HepG2 (cell line): Measurements from ENCODE around the gene NOX3. TPM values are rescaled to one million over a fixed set of nuclear protein-coding genes. Genes with fewer than 3 reads are reported as not detected.

Experiments
- BRCA1 ChIP-seq: sonication (generic); formaldehyde crosslinking; IDR thresholded peaks from 2 replicates; pipeline ENCODE4 v1.4.0; 2020; ENCODE audit warnings: missing genetic modification reagents
- ONECUT2 ChIP-seq: sonication (generic); formaldehyde crosslinking; IDR thresholded peaks from 2 replicates; pipeline ENCODE4 v1.4.0; 2020; ENCODE audit warnings: missing genetic modification reagents
- PHF20 ChIP-seq: sonication (generic); formaldehyde crosslinking; IDR thresholded peaks from 2 replicates; pipeline ENCODE4 v1.5.0; 2020; ENCODE audit warnings: mild to moderate bottlenecking, missing genetic modification reagents
- PITX1 ChIP-seq: sonication (generic); formaldehyde crosslinking; IDR thresholded peaks from 2 replicates; pipeline ENCODE4 v1.5.1; 2020; ENCODE audit warnings: mild to moderate bottlenecking, missing genetic modification reagents
- SP5 ChIP-seq: IDR thresholded peaks from 2 replicates; pipeline ENCODE4 v1.6.1; 2016; ENCODE audit warnings: low read depth, borderline replicate concordance
- STAG1 ChIP-seq: sonication (generic); formaldehyde crosslinking; IDR thresholded peaks from 2 replicates; pipeline ENCODE4 v1.4.0; 2020; ENCODE audit warnings: missing genetic modification reagents
- TMF1 ChIP-seq: sonication (generic); formaldehyde crosslinking; IDR thresholded peaks from 2 replicates; pipeline ENCODE4 v1.8.1; 2022; ENCODE audit warnings: low read depth, missing genetic modification reagents
- XBP1 ChIP-seq: sonication (generic); formaldehyde crosslinking; IDR thresholded peaks from 2 replicates; pipeline ENCODE4 v1.5.0; 2020; ENCODE audit warnings: missing genetic modification reagents
- ZNF251 ChIP-seq: sonication (generic); formaldehyde crosslinking; IDR thresholded peaks from 2 replicates; pipeline ENCODE4 v1.9.0; 2021; ENCODE audit warnings: mild to moderate bottlenecking, missing genetic modification reagents
- ZNF687 ChIP-seq: sonication (generic); formaldehyde crosslinking; IDR thresholded peaks from 2 replicates; pipeline ENCODE4 v1.5.1; 2020; ENCODE audit warnings: mild to moderate bottlenecking, missing genetic modification reagents, moderate library complexity
- polyA plus RNA-seq, 8 experiments: library from polyadenylated mRNA; depleted of rRNA in 3 of 8; stranded (reverse) in 7 of 8; unstranded in 1 of 8; fragments of >200 nt; fragmentation: Illumina TruSeq in 4 of 8; extraction: Trizol in 4 of 8; gene quantifications; 2 replicates each; pipeline versions ENCODE4 v1.2.1 to v1.2.3, GENCODE V29; 2011 to 2016; ENCODE audit warnings: low read depth in 4 of 8, missing spikeins in 1 of 8, mixed read lengths in 1 of 8; ENCODE audit not compliant: insufficient read depth in 1 of 8
- total RNA-seq, 5 experiments: library from RNA; depleted of rRNA; stranded (reverse); fragments of >200 nt; fragmentation: Illumina TruSeq; extraction: Trizol; gene quantifications; 2 replicates each; pipeline ENCODE4 v1.2.3, GENCODE V29; 2016; ENCODE audit warnings: low read depth in 1 of 5
- TF ChIP-seq, protein P1 (sequence below), 2 experiments: sonication (generic) in 1 of 2; formaldehyde crosslinking in 1 of 2; IDR thresholded peaks; 2 replicates each; pipeline versions ENCODE4 v1.4.0 to v1.6.1; 2016 to 2020; ENCODE audit warnings: borderline replicate concordance in 1 of 2, low read depth in 1 of 2, mild to moderate bottlenecking in 1 of 2, missing genetic modification reagents in 1 of 2

NOX3 gene
- total and polyA plus RNA-seq, 2 of the 13 experiments (the other 11 are each of a cell fraction or from before 2014, with no cell fraction given) = 0.09 to 0.18 TPM

GRCh38 chr6:155395339-155395738, 60.3 kb downstream of the NOX3 start (continued):
- no peak for TF ChIP-seq ZNF687 (CRISPR knock-in tag)
- peak; percentile 59; the same call in 1 of the 2 replicates for TF ChIP-seq ONECUT2
- TF ChIP-seq PHF20 (CRISPR knock-in tag) = no peak
- TF ChIP-seq XBP1 (CRISPR knock-in tag) = no peak
- no peak for TF ChIP-seq BRCA1 (CRISPR knock-in tag)
- TF ChIP-seq PITX1 = no peak
- no peak for TF ChIP-seq STAG1 (CRISPR knock-in tag)
- TF ChIP-seq SP5 (CRISPR knock-in tag) = no peak
- no peak for TF ChIP-seq TMF1
- no peak for TF ChIP-seq ZNF251 (CRISPR knock-in tag)
- TF ChIP-seq, protein P1, sequence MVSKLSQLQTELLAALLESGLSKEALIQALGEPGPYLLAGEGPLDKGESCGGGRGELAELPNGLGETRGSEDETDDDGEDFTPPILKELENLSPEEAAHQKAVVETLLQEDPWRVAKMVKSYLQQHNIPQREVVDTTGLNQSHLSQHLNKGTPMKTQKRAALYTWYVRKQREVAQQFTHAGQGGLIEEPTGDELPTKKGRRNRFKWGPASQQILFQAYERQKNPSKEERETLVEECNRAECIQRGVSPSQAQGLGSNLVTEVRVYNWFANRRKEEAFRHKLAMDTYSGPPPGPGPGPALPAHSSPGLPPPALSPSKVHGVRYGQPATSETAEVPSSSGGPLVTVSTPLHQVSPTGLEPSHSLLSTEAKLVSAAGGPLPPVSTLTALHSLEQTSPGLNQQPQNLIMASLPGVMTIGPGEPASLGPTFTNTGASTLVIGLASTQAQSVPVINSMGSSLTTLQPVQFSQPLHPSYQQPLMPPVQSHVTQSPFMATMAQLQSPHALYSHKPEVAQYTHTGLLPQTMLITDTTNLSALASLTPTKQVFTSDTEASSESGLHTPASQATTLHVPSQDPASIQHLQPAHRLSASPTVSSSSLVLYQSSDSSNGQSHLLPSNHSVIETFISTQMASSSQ (IDR thresholded peaks at IDR 0.05; ENCODE audit: low read depth) = peak; percentile 39; the same call in 1 of the 2 replicates
- TF ChIP-seq, protein P1 (CRISPR knock-in tag; IDR thresholded peaks at IDR 0.05; ENCODE audit: borderline replicate concordance) = no peak
